Measurements from ENCODE around the gene IRF1. TPM values are rescaled to one million over a fixed set of nuclear protein-coding genes. Genes with fewer than 3 reads are reported as not detected.

The IRF1 gene
- total RNA-seq, 1 donor from 2014 or later: 58.9 TPM

- Mint-ChIP-seq H3K27me3 (ENCODE audit: unreplicated experiment) (no peaks in the 10 kb centered on the region), H3K36me3 (ENCODE audit: unreplicated experiment) (no peaks in the 10 kb centered on the region), H3K4me1 (ENCODE audit: unreplicated experiment) (peaks cover 41% of the 10 kb centered on the region), H3K4me3 (ENCODE audit: unreplicated experiment) (no peak overlapping the region), H3K9me3 (ENCODE audit: unreplicated experiment) (no peaks in the 10 kb centered on the region), H3K27ac (ENCODE audit: unreplicated experiment) (no peak overlapping the region)
- no peak for DNase-seq (ENCODE audit: extremely low spot score, unreplicated experiment)
- TF ChIP-seq CTCF (IDR thresholded peaks at IDR 0.05): no peak
These were observed 12.7 kb upstream of the IRF1 start for GRCh38 chr5:132503244-132503643.

- H3K36me3 Mint-ChIP-seq (ENCODE audit: unreplicated experiment): no peaks in the 10 kb centered on the region
- TF ChIP-seq CTCF (IDR thresholded peaks at IDR 0.05): no peak
- H3K9me3 Mint-ChIP-seq (ENCODE audit: unreplicated experiment): no peaks in the 10 kb centered on the region
- peaks cover 51% of the 10 kb centered on the region for H3K4me1 Mint-ChIP-seq (ENCODE audit: unreplicated experiment)
- DNase-seq (ENCODE audit: extremely low spot score, unreplicated experiment): peak; percentile 59
- H3K27ac Mint-ChIP-seq (ENCODE audit: unreplicated experiment): peak overlapping the region; percentile 31
- no peak overlapping the region for H3K4me3 Mint-ChIP-seq (ENCODE audit: unreplicated experiment)
- no peaks in the 10 kb centered on the region for H3K27me3 Mint-ChIP-seq (ENCODE audit: unreplicated experiment)
These were observed 11.7 kb upstream of the IRF1 start for GRCh38 chr5:132501961-132502931.

- Mint-ChIP-seq H3K4me1 (ENCODE audit: unreplicated experiment) (peaks cover 55% of the 10 kb centered on the region), H3K4me3 (ENCODE audit: unreplicated experiment) (no peak overlapping the region), H3K9me3 (ENCODE audit: unreplicated experiment) (no peaks in the 10 kb centered on the region), H3K36me3 (ENCODE audit: unreplicated experiment) (no peaks in the 10 kb centered on the region), H3K27me3 (ENCODE audit: unreplicated experiment) (no peaks in the 10 kb centered on the region), H3K27ac (ENCODE audit: unreplicated experiment) (no peak overlapping the region)
- peak; percentile 70 for DNase-seq (ENCODE audit: extremely low spot score, unreplicated experiment)
- no peak for TF ChIP-seq CTCF (IDR thresholded peaks at IDR 0.05)
These were observed 11.0 kb upstream of the IRF1 start for GRCh38 chr5:132501629-132501956.

DNA sequence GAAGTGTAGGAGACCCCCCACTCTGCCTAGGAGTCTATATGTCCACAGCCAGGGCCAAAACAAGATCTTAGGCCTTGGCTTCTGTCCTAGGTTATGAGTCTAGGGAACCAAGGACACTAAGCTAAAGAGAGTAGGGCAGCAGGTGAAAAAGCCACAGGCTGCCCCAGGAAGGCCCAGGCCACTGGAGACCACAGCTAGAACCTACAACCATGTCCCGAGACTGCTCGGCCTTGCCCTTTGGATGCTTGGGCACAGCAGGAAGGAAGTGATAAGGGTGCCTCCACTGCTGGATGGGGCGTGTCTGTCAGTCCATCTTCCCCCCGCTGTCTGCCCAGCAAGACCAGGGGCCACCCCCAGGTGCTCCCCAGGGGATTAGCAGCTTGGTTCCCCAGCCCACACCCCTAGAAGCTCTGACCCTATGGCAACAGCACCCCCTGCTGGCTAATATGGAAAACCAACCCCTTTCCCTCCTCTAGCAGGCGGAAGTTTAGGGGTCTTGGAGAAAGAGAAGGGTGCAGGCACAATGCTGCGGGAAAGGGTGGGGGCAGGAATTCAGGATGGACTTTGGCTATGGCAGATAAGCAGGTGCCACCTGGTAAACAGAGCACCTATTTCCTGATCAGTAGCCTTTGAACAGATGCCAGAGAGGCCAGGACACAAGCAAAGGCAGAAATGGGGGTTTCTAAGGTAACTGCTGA lies 10.5 kb upstream of the IRF1 start:
- no peak overlapping the region for H3K27ac Mint-ChIP-seq (ENCODE audit: unreplicated experiment)
- H3K4me3 Mint-ChIP-seq (ENCODE audit: unreplicated experiment): no peak overlapping the region
- no peaks in the 10 kb centered on the region for H3K27me3 Mint-ChIP-seq (ENCODE audit: unreplicated experiment)
- no peaks in the 10 kb centered on the region for H3K9me3 Mint-ChIP-seq (ENCODE audit: unreplicated experiment)
- H3K36me3 Mint-ChIP-seq (ENCODE audit: unreplicated experiment): no peaks in the 10 kb centered on the region
- peak; percentile 83 for TF ChIP-seq CTCF (IDR thresholded peaks at IDR 0.05)
- peak; percentile 84 for DNase-seq (ENCODE audit: extremely low spot score, unreplicated experiment)
- peaks cover 55% of the 10 kb centered on the region for H3K4me1 Mint-ChIP-seq (ENCODE audit: unreplicated experiment)
